Left lung (tissue), 10 donors: ENCODE data around the gene ESRRB. TPM values are rescaled to one million over a fixed set of nuclear protein-coding genes. Genes with fewer than 3 reads are reported as not detected.

Experiments used
- ATAC-seq: fragments of 200-7000 bp; cut with Tn5 transposase; one replicate; pipeline ENCODE4 v1.9.1; 2020; ENCODE audit warnings: moderate library complexity
- DNase-seq, 4 donors: peaks; one replicate each; pipeline ENCODE4 v3.0.0-alpha.2; 2013 to 2020
- H3K27ac ChIP-seq, 2 donors: fragments of 200-600 bp; sonication (generic) in 1 of 2; one replicate each; pipeline versions ENCODE4 v1.5.0 to v1.8.0; 2020 to 2021
- H3K27me3 ChIP-seq, 2 donors: fragments of 200-600 bp; sonication (generic) in 1 of 2; one replicate each; pipeline versions ENCODE4 v1.5.0 to v1.8.0; 2020 to 2021
- H3K36me3 ChIP-seq, 2 donors: fragments of 200-600 bp; sonication (generic) in 1 of 2; one replicate each; pipeline versions ENCODE4 v1.5.0 to v1.8.0; 2020 to 2021
- H3K4me1 ChIP-seq, 2 donors: fragments of 200-600 bp; one replicate each; pipeline ENCODE4 v1.8.0; 2021
- H3K4me3 ChIP-seq, 2 donors: fragments of 200-600 bp; sonication (generic) in 1 of 2; one replicate each; pipeline versions ENCODE4 v1.5.0 to v1.8.0; 2020 to 2021; ENCODE audit warnings: mild to moderate bottlenecking in 1 of 2
- H3K9me3 ChIP-seq, 2 donors: fragments of 200-600 bp; sonication (generic) in 1 of 2; one replicate each; pipeline versions ENCODE4 v1.5.0 to v1.8.0; 2020 to 2021
- CTCF ChIP-seq, 2 donors: fragments of 200-600 bp; sonication (generic) in 1 of 2; IDR thresholded peaks; one replicate each; pipeline versions ENCODE4 v1.5.0 to v1.8.0; 2021; ENCODE audit warnings: antibody characterized with exemption in 2 of 2
- intact Hi-C, 2 donors: fragments of 100-400 bp; cut with DNase I; formaldehyde crosslinking; loops; one replicate each; pipeline versions ENCODE4 v1.11.2 to v1.14.2; 2022
- polyA plus RNA-seq, 6 donors: library from polyadenylated mRNA; unstranded; fragments of 120-200 nt; gene quantifications; one replicate each; pipeline ENCODE4 v1.2.1, GENCODE V29; 2013; ENCODE audit not compliant: insufficient read length in 6 of 6
- total RNA-seq, 2 donors: library from RNA; stranded (reverse); fragmentation: NEBNext Ultra II Directional; extraction: Animal tissue kit (Norgen Biotek cat#: 25700); gene quantifications; one replicate each; pipeline ENCODE4 v1.2.1, GENCODE V29; 2021
- donor health status: DM: no; HTN: yes; CAD: no.
- donor health status: DM: no; HTN: no; CAD: no.

The ESRRB gene
- total and polyA plus RNA-seq, 8 donors, result 0.15 to 0.67 (median 0.40) TPM

- no peaks in the 10 kb centered on the region for H3K9me3 ChIP-seq
- H3K27ac ChIP-seq, result no peak overlapping the region
- no peak for TF ChIP-seq CTCF (IDR thresholded peaks at IDR 0.05)
- no peak overlapping the region for H3K4me3 ChIP-seq
- intact Hi-C loops, result no loop called here
- DNase-seq (no peak), ATAC-seq (no peak)
- H3K36me3 ChIP-seq, result no peaks in the 10 kb centered on the region
- no peaks in the 10 kb centered on the region for H3K4me1 ChIP-seq
- no peaks in the 10 kb centered on the region for H3K27me3 ChIP-seq
Measured at GRCh38 chr14:76480426-76480825, 104.5 kb downstream of the ESRRB start.

GRCh38 chr14:76484355-76484754 lies 108.4 kb downstream of the ESRRB start:
- Histone ChIP-seq H3K4me3 (no peak overlapping the region), H3K27ac (no peak overlapping the region), H3K9me3 (no peaks in the 10 kb centered on the region), H3K36me3 (no peaks in the 10 kb centered on the region), H3K4me1 (no peaks in the 10 kb centered on the region), H3K27me3 (no peaks in the 10 kb centered on the region)
- no peak for ATAC-seq
- TF ChIP-seq CTCF (IDR thresholded peaks at IDR 0.05), result no peak
- no peak for DNase-seq
- intact Hi-C loops, result no loop called here

- intact Hi-C loops, result no loop called here
- TF ChIP-seq CTCF (IDR thresholded peaks at IDR 0.05), result no peak
- no peaks in the 10 kb centered on the region for H3K36me3 ChIP-seq
- ATAC-seq (no peak), DNase-seq (no peak)
- H3K27me3 ChIP-seq, result no peaks in the 10 kb centered on the region
- H3K9me3 ChIP-seq, result no peaks in the 10 kb centered on the region
- no peak overlapping the region for H3K4me3 ChIP-seq
- H3K27ac ChIP-seq, result no peak overlapping the region
- no peaks in the 10 kb centered on the region for H3K4me1 ChIP-seq
Measured at GRCh38 chr14:76486251-76486743, 110.4 kb downstream of the ESRRB start.

GRCh38 chr14:76488551-76488950 lies 112.6 kb downstream of the ESRRB start:
- intact Hi-C loops, result no loop called here
- no peaks in the 10 kb centered on the region for H3K4me1 ChIP-seq
- no peaks in the 10 kb centered on the region for H3K27me3 ChIP-seq
- no peak for DNase-seq
- H3K9me3 ChIP-seq, result no peaks in the 10 kb centered on the region
- no peak overlapping the region for H3K4me3 ChIP-seq
- no peak overlapping the region for H3K27ac ChIP-seq
- ATAC-seq, result no peak
- no peaks in the 10 kb centered on the region for H3K36me3 ChIP-seq
- TF ChIP-seq CTCF (IDR thresholded peaks at IDR 0.05), result no peak

GRCh38 chr14:76489667-76490066 lies 113.7 kb downstream of the ESRRB start:
- Histone ChIP-seq H3K27ac (no peak overlapping the region), H3K4me3 (no peak overlapping the region), H3K27me3 (no peaks in the 10 kb centered on the region), H3K9me3 (no peaks in the 10 kb centered on the region), H3K4me1 (no peaks in the 10 kb centered on the region), H3K36me3 (no peaks in the 10 kb centered on the region)
- DNase-seq (no peak), ATAC-seq (no peak)
- TF ChIP-seq CTCF (IDR thresholded peaks at IDR 0.05), result no peak
- intact Hi-C loops, result no loop called here
